AG10803 (cell line): ENCODE results near the gene TMEM109.

Source experiments
- DNase-seq: peaks from one replicate; pipeline ENCODE4 v3.0.0; 2010; ENCODE audit warnings: low read depth
- H3K4me3 ChIP-seq: 2 replicates; pipeline ENCODE4 v1.5.1; 2011; ENCODE audit warnings: mild to moderate bottlenecking, low read length, control low read depth
- TF ChIP-seq, protein P1 (sequence below): conservative IDR thresholded peaks from 2 replicates; pipeline ENCODE4 v1.5.1; 2011; ENCODE audit warnings: mild to moderate bottlenecking, low read length, control low read depth, inconsistent platforms

Gene TMEM109

DNA sequence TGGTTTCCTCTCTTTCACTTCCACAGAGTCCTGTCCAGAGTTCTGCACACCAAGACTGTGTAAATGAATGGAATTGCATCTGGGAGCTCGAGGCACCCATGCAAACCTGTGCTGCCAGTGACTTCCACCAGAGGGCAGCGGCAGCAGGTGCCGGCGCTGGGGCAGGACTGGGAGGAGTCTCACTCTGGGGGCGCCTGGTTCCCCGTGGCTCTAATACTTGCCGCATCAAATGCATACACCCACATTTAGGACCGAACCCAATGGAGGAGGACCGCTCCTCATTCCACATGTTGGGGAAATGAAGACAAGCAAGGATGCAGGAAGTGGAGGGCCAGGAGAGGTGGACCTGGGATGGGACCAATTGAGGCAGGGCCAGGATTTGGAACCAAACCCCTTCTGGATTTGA is 56.4 kb downstream of the TMEM109 start:
- H3K4me3 ChIP-seq = no peak overlapping the region
- TF ChIP-seq, protein P1, sequence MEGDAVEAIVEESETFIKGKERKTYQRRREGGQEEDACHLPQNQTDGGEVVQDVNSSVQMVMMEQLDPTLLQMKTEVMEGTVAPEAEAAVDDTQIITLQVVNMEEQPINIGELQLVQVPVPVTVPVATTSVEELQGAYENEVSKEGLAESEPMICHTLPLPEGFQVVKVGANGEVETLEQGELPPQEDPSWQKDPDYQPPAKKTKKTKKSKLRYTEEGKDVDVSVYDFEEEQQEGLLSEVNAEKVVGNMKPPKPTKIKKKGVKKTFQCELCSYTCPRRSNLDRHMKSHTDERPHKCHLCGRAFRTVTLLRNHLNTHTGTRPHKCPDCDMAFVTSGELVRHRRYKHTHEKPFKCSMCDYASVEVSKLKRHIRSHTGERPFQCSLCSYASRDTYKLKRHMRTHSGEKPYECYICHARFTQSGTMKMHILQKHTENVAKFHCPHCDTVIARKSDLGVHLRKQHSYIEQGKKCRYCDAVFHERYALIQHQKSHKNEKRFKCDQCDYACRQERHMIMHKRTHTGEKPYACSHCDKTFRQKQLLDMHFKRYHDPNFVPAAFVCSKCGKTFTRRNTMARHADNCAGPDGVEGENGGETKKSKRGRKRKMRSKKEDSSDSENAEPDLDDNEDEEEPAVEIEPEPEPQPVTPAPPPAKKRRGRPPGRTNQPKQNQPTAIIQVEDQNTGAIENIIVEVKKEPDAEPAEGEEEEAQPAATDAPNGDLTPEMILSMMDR = peak; percentile 89
- DNase-seq = peak; percentile 33

DNA sequence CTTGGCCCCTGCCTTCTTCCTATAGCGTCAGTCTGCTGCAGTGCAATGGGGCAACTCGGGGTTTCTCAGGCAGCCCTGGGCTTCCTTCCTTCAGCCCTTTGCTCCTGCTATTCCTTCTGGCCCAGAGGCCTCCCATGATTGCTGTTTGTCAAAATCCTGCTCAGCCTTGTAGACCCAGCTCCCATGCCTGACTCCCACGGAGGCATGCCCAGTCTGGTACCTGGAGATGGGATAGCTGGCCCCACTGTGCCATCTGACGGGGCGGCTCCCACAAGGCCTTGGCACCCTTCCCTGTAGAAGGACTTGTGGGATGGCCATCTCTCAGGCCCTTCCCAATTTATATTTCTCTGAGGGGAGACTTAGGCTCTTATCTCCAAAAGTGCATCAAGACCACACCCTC is 56.9 kb downstream of the TMEM109 start:
- no peak overlapping the region for H3K4me3 ChIP-seq
- no peak for DNase-seq
- TF ChIP-seq, protein P1 = no peak

DNA sequence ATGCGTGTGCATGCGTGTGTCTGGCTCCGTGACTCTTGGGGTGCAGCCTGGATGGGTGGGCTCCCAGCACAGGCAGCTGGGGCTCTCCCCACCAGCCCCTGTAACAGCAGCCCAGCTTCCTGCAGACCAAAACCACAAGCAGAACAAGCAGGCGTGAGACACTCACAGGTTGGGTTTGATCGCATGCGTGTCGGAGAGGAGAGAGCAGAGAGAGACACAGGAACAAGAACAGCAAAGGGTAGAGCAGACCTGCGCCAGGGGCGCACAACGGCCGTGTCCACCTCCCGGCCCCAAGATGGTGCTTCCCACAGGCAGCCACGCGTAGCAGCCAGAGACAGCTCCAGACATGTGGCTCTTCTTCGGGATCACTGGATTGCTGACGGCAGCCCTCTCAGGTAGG is 57.6 kb downstream of the TMEM109 start, which contains the start of gene CD6:
Gene CD6, plus strand, starts transcription at position 161 of the 400 bp plus-strand sequence. Its CDS starts 186 bp downstream, at position 347.
- no peak for DNase-seq
- H3K4me3 ChIP-seq = no peak within 1 kb of the TSS
- TF ChIP-seq, protein P1 = no peak

DNA sequence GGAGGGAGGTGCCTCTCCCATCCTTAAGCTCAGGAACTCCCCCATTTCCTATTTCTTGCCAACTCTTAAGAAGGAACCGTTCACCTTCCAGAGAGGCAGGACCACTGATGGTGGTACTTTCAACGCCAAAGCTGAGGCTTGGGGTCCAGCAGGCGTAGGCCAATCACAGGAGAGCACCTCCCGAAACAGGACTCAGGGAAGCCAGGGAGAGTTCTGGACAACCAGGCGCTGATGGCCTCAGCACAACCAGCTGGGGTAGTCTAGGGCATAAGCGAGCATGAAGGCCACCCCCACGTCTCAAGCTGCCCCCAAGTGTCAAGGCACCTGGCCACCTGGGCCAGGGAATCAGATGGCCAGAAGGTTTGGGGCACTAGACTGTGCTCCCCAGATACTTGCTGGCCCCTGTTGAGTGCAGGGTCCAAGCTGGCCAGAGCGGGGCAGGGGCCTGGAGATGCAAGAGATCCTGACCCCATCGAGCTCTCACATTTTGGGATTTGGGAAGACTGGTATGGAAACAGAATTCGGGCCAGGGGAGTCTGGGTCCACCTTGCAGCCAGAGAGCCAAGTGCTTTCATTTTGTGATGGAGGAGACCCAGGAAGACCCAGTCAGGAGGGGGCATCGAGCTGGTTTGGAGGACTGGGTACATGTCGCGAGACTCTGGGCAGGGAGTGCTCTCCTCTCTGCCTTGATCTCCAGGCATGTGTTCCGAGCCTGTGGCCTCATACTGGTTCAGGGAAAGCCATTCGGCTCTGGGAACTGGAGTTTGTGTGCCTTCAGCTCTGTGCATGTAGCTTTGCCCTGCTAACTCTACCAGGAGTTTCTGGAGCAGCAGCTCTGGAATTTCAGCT is 58.4 kb downstream of the TMEM109 start:
- TF ChIP-seq, protein P1 = no peak
- no peak for DNase-seq

More for the DNA sequence above, 58.4 kb downstream of the TMEM109 start:
- no peak overlapping the region for H3K4me3 ChIP-seq
